ELF-1 (cell line): Measurements from ENCODE around the gene AKR1A1.

ENCODE experiments used
- DNase-seq: peaks from one replicate; pipeline ENCODE4 v3.0.0-alpha.2; 2016; ENCODE audit warnings: low read depth, low spot score

AKR1A1 gene

DNA sequence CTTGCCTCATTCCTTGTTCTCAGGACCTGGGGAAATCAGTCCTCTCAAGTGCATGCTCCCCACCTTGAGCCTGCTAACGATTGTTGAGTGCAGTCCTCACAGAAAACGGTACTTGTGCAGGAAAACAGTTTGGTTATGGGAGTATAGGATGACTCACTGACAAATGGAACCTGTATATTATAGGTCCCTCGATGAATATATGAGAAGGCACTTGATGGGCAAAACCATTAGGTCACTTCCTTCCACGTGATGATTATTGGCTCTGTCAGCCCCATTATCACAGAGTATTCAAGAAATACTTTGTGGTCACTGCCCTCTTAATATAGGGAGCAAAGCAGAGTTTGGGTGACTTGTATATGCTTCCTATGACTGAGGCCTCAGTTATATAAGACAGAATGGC, 67.0 kb downstream of the AKR1A1 start:
- DNase-seq, result no peak

- DNase-seq, result no peak
These were observed 68.7 kb downstream of the AKR1A1 start for GRCh38 chr1:45619149-45619921.
